Mesenchymal stem cell (in vitro differentiated cells and primary cell): Measurements from ENCODE around the gene STK24.
A peak's percentile ranks its signal among the peaks of the same experiment; 100 is the strongest.

Source experiments
- DNase-seq: peaks from one replicate; pipeline ENCODE4 v3.0.0-alpha.2; 2013
- H2AFZ ChIP-seq: one replicate; pipeline ENCODE4 v1.6.1; 2013; ENCODE audit warnings: low read depth, mild to moderate bottlenecking, control low read depth, inconsistent platforms, low read length, moderate library complexity
- H2AK5ac ChIP-seq: 2 replicates; pipeline ENCODE4 v1.6.1; 2013; ENCODE audit warnings: low read length, moderate library complexity, mild to moderate bottlenecking, inconsistent platforms; ENCODE audit not compliant: severe bottlenecking
- H2BK120ac ChIP-seq: one replicate; pipeline ENCODE4 v1.6.1; 2013; ENCODE audit warnings: low read depth, mild to moderate bottlenecking, inconsistent platforms, low read length, moderate library complexity
- H2BK12ac ChIP-seq, 2 experiments: one replicate each; pipeline ENCODE4 v1.6.1; 2013; ENCODE audit warnings: inconsistent platforms in 2 of 2, low read length in 2 of 2, mild to moderate bottlenecking in 2 of 2, moderate library complexity in 2 of 2, control low read depth in 1 of 2
- H2BK15ac ChIP-seq: one replicate; pipeline ENCODE4 v1.6.1; 2013; ENCODE audit warnings: mild to moderate bottlenecking, low read depth, inconsistent platforms; ENCODE audit not compliant: poor library complexity, severe bottlenecking
- H2BK5ac ChIP-seq: 2 replicates; pipeline ENCODE4 v1.6.1; 2013; ENCODE audit warnings: low read depth, mild to moderate bottlenecking, low read length, control low read depth, inconsistent platforms; ENCODE audit not compliant: poor library complexity, severe bottlenecking
- H3K14ac ChIP-seq, 2 experiments: one replicate each; pipeline ENCODE4 v1.6.1; 2013; ENCODE audit warnings: inconsistent platforms in 2 of 2, low read length in 2 of 2, control low read depth in 1 of 2, mild to moderate bottlenecking in 1 of 2, moderate library complexity in 1 of 2
- H3K18ac ChIP-seq, 2 experiments: one replicate each; pipeline ENCODE4 v1.6.1; 2013; ENCODE audit warnings: inconsistent platforms in 2 of 2, low read length in 2 of 2, control low read depth in 1 of 2, low read depth in 1 of 2, mild to moderate bottlenecking in 1 of 2
- H3K23ac ChIP-seq, 2 experiments: one replicate each; pipeline ENCODE4 v1.6.1; 2013; ENCODE audit warnings: inconsistent platforms in 2 of 2, low read length in 2 of 2, mild to moderate bottlenecking in 2 of 2, moderate library complexity in 2 of 2, control low read depth in 1 of 2
- H3K27ac ChIP-seq: 2 replicates; pipeline ENCODE4 v1.5.1; 2013; ENCODE audit warnings: mild to moderate bottlenecking, moderate library complexity, low read length, control low read depth, inconsistent platforms; ENCODE audit not compliant: poor library complexity, severe bottlenecking
- H3K27me3 ChIP-seq, 2 experiments: 2 replicates each; pipeline versions ENCODE4 v1.6.1 to v1.7.0; 2013; ENCODE audit warnings: low read length in 2 of 2, mild to moderate bottlenecking in 2 of 2, moderate library complexity in 2 of 2, control low read depth in 1 of 2, inconsistent platforms in 1 of 2; ENCODE audit not compliant: control insufficient read depth in 1 of 2, insufficient read depth in 1 of 2
- H3K36me3 ChIP-seq, 2 experiments: 2 replicates each; pipeline versions ENCODE4 v1.6.1 to v1.7.0; 2013; ENCODE audit warnings: low read length in 2 of 2, control low read depth in 1 of 2, inconsistent platforms in 1 of 2, low read depth in 1 of 2, mild to moderate bottlenecking in 1 of 2; ENCODE audit not compliant: insufficient read depth in 2 of 2, control insufficient read depth in 1 of 2
- H3K4ac ChIP-seq, 2 experiments: one replicate each; pipeline ENCODE4 v1.6.1; 2013; ENCODE audit warnings: inconsistent platforms in 2 of 2, low read length in 2 of 2, mild to moderate bottlenecking in 2 of 2, moderate library complexity in 2 of 2, control low read depth in 1 of 2, low read depth in 1 of 2
- H3K4me1 ChIP-seq: 2 replicates; pipeline ENCODE4 v1.6.1; 2013; ENCODE audit warnings: low read depth, low read length, control low read depth; ENCODE audit not compliant: control insufficient read depth, insufficient read depth
- H3K4me2 ChIP-seq: 2 replicates; pipeline ENCODE4 v1.6.1; 2013; ENCODE audit warnings: low read length, mild to moderate bottlenecking, inconsistent platforms; ENCODE audit not compliant: poor library complexity, severe bottlenecking
- H3K4me3 ChIP-seq, 2 experiments: 2 replicates each; pipeline versions ENCODE4 v1.5.1 to v1.7.0; 2013; ENCODE audit warnings: low read length in 2 of 2, mild to moderate bottlenecking in 2 of 2, control low read depth in 1 of 2, low read depth in 1 of 2; ENCODE audit not compliant: insufficient read depth in 1 of 2
- H3K79me1 ChIP-seq: replicated peaks from 2 replicates; pipeline ENCODE4 v1.6.1; 2013; ENCODE audit warnings: mild to moderate bottlenecking, control low read depth, low read length, inconsistent platforms; ENCODE audit not compliant: poor library complexity, severe bottlenecking
- H3K9ac ChIP-seq: 2 replicates; pipeline ENCODE4 v1.7.0; 2013; ENCODE audit warnings: mild to moderate bottlenecking, low read length, moderate library complexity
- H3K9me3 ChIP-seq: 2 replicates; pipeline ENCODE4 v1.7.0; 2013; ENCODE audit warnings: mild to moderate bottlenecking, low read length; ENCODE audit not compliant: control insufficient read depth
- H4K8ac ChIP-seq: one replicate; pipeline ENCODE4 v1.6.1; 2013; ENCODE audit warnings: inconsistent platforms, mild to moderate bottlenecking, low read length, moderate library complexity
- H4K91ac ChIP-seq: one replicate; pipeline ENCODE4 v1.6.1; 2013; ENCODE audit warnings: mild to moderate bottlenecking, low read length, inconsistent platforms
- WGBS: methylation state at CpG from one replicate; pipeline ENCODE4 v1.1.7; 2013; ENCODE audit warnings: mixed read lengths; 5-methylcytosine and 5-hydroxymethylcytosine counted together

The STK24 gene

GRCh38 chr13:98541701-98542203, 35.2 kb downstream of the STK24 start:
- Histone ChIP-seq H3K9ac (peak overlapping the region; percentile 69), H3K18ac (no peak overlapping the region), H3K4me3 (peak overlapping the region in 1 of 2 experiments; percentile 73), H3K4ac (no peak overlapping the region), H2AFZ (no peak overlapping the region), H3K36me3 (peaks cover 0 to 15% of the 10 kb centered on the region in 2 experiments), H3K27me3 (no peaks in the 10 kb centered on the region), H3K9me3 (no peaks in the 10 kb centered on the region), H3K27ac (no peak overlapping the region), H3K4me2 (no peak overlapping the region), H2BK5ac (no peak overlapping the region), H4K8ac (no peak overlapping the region), H3K14ac (no peak overlapping the region), H3K79me1 (peaks cover 39% of the 10 kb centered on the region), H2BK15ac (no peak overlapping the region), H2AK5ac (no peak overlapping the region), H4K91ac (no peak overlapping the region), H2BK12ac (no peak overlapping the region), H2BK120ac (no peak overlapping the region), H3K23ac (no peak overlapping the region), H3K4me1 (peaks cover 17% of the 10 kb centered on the region)
- WGBS: 94% methylated on average over 9 of the region's 10 CpGs
- no peak for DNase-seq

- H3K79me1 ChIP-seq: peaks cover 38% of the 10 kb centered on the region
- no peak overlapping the region for H3K27ac ChIP-seq
- no peaks in the 10 kb centered on the region for H3K9me3 ChIP-seq
- no peak overlapping the region for H2BK5ac ChIP-seq
- no peak for DNase-seq
- no peak overlapping the region for H2BK120ac ChIP-seq
- peak overlapping the region; percentile 69 for H3K9ac ChIP-seq
- H3K4me2 ChIP-seq: no peak overlapping the region
- no peak overlapping the region for H2BK15ac ChIP-seq
- no peak overlapping the region for H3K14ac ChIP-seq
- no peak overlapping the region for H2BK12ac ChIP-seq
- no peak overlapping the region for H3K4ac ChIP-seq
- H3K4me3 ChIP-seq: peak overlapping the region in 1 of 2 experiments; percentile 73
- H2AFZ ChIP-seq: no peak overlapping the region
- WGBS: 98% methylated on average over 4 of the region's 5 CpGs
- H3K36me3 ChIP-seq: peaks cover 0 to 17% of the 10 kb centered on the region in 2 experiments
- peaks cover 16% of the 10 kb centered on the region for H3K4me1 ChIP-seq
- H4K8ac ChIP-seq: no peak overlapping the region
- H3K18ac ChIP-seq: no peak overlapping the region
- H4K91ac ChIP-seq: no peak overlapping the region
- H3K23ac ChIP-seq: no peak overlapping the region
- H2AK5ac ChIP-seq: no peak overlapping the region
- H3K27me3 ChIP-seq: no peaks in the 10 kb centered on the region
These were observed 35.7 kb downstream of the STK24 start for GRCh38 chr13:98541191-98541590.

- 100% methylated on average over 1 of the region's 1 CpG for WGBS
- Histone ChIP-seq H2AK5ac (no peak overlapping the region), H2AFZ (no peak overlapping the region), H3K4me2 (no peak overlapping the region), H3K4me3 (no peak overlapping the region), H4K91ac (no peak overlapping the region), H2BK12ac (no peak overlapping the region), H3K4ac (no peak overlapping the region), H2BK15ac (no peak overlapping the region), H3K9me3 (no peaks in the 10 kb centered on the region), H3K9ac (peak overlapping the region; percentile 69), H3K27ac (no peak overlapping the region), H2BK120ac (no peak overlapping the region), H3K4me1 (peaks cover 18% of the 10 kb centered on the region), H3K79me1 (peaks cover 40% of the 10 kb centered on the region), H3K14ac (no peak overlapping the region), H2BK5ac (no peak overlapping the region), H4K8ac (no peak overlapping the region), H3K27me3 (no peaks in the 10 kb centered on the region), H3K18ac (no peak overlapping the region), H3K36me3 (peaks cover 0 to 17% of the 10 kb centered on the region in 2 experiments), H3K23ac (no peak overlapping the region)
- DNase-seq: no peak
These were observed 36.4 kb downstream of the STK24 start for GRCh38 chr13:98540476-98540875.

- no peak overlapping the region for H3K4me2 ChIP-seq
- H2AFZ ChIP-seq: no peak overlapping the region
- peaks cover 0 to 17% of the 10 kb centered on the region in 2 experiments for H3K36me3 ChIP-seq
- H3K14ac ChIP-seq: no peak overlapping the region
- no peak overlapping the region for H2BK5ac ChIP-seq
- peaks cover 41% of the 10 kb centered on the region for H3K79me1 ChIP-seq
- WGBS: 57% methylated on average over 7 of the region's 7 CpGs
- no peak overlapping the region for H3K4me3 ChIP-seq
- no peak overlapping the region for H3K27ac ChIP-seq
- peaks cover 19% of the 10 kb centered on the region for H3K4me1 ChIP-seq
- H3K27me3 ChIP-seq: no peaks in the 10 kb centered on the region
- no peaks in the 10 kb centered on the region for H3K9me3 ChIP-seq
- H2BK15ac ChIP-seq: no peak overlapping the region
- no peak overlapping the region for H3K9ac ChIP-seq
- no peak overlapping the region for H4K91ac ChIP-seq
- no peak overlapping the region for H2BK120ac ChIP-seq
- H3K23ac ChIP-seq: no peak overlapping the region
- no peak overlapping the region for H2AK5ac ChIP-seq
- peak overlapping the region in 1 of 2 experiments; percentile 58 for H3K18ac ChIP-seq
- no peak overlapping the region for H3K4ac ChIP-seq
- peak overlapping the region; percentile 21 for H4K8ac ChIP-seq
- peak; percentile 92 for DNase-seq
- H2BK12ac ChIP-seq: no peak overlapping the region
These were observed 37.2 kb downstream of the STK24 start for GRCh38 chr13:98539666-98540065.
